Keratinocyte (primary cell): ENCODE results near the gene PRR13. TPM values are rescaled to one million over a fixed set of nuclear protein-coding genes. Genes with fewer than 3 reads are reported as not detected.

Experiments used
- DNase-seq: peaks from one replicate; pipeline ENCODE4 v3.0.0-alpha.2; 2011; ENCODE audit warnings: low read depth, missing footprints, low spot score
- FAIRE-seq: peaks from 2 replicates; lab custom pipeline; 2011; peaks lifted over from hg19 to GRCh38; lab: Jason Lieb, UNC
- H2AFZ ChIP-seq: 2 replicates; pipeline ENCODE4 v1.6.0; 2012; ENCODE audit warnings: low read length, control low read depth, inconsistent platforms; ENCODE audit not compliant: control insufficient read depth
- H3K27ac ChIP-seq: 2 replicates; pipeline ENCODE4 v1.5.1; 2011; ENCODE audit warnings: low read length; ENCODE audit not compliant: control insufficient read depth, insufficient read depth
- H3K27me3 ChIP-seq: 3 replicates; pipeline ENCODE4 v1.6.0; 2011; ENCODE audit warnings: low read length; ENCODE audit not compliant: control insufficient read depth, insufficient read depth; ENCODE audit errors: extremely low read depth
- H3K36me3 ChIP-seq, 2 experiments: 2 replicates in 1 of 2; 3 replicates in 1 of 2; pipeline ENCODE4 v1.5.1; 2011; ENCODE audit warnings: low read length in 2 of 2, mild to moderate bottlenecking in 1 of 2; ENCODE audit not compliant: control insufficient read depth in 2 of 2, insufficient read depth in 2 of 2; ENCODE audit errors: extremely low read depth in 1 of 2
- H3K4me1 ChIP-seq: 3 replicates; pipeline ENCODE4 v1.5.1; 2011; ENCODE audit warnings: low read length; ENCODE audit not compliant: control insufficient read depth, insufficient read depth; ENCODE audit errors: extremely low read depth
- H3K4me2 ChIP-seq: 3 replicates; pipeline ENCODE4 v1.6.0; 2011; ENCODE audit warnings: low read depth, low read length; ENCODE audit not compliant: control insufficient read depth, insufficient read depth; ENCODE audit errors: extremely low read depth
- H3K4me3 ChIP-seq, 3 experiments: fragments of 200-600 bp in 1 of 3; sonication (generic) in 1 of 3; 2 replicates in 2 of 3; 3 replicates in 1 of 3; pipeline ENCODE4 v1.5.1; 2011 to 2016; ENCODE audit warnings: low read length in 3 of 3, mild to moderate bottlenecking in 3 of 3, control low read depth in 2 of 3, inconsistent platforms in 1 of 3, low read depth in 1 of 3, mixed read lengths in 1 of 3, mixed run types in 1 of 3, moderate library complexity in 1 of 3; ENCODE audit not compliant: control insufficient read depth in 2 of 3, insufficient read depth in 2 of 3; ENCODE audit errors: extremely low read depth in 1 of 3
- H3K79me2 ChIP-seq: 2 replicates; pipeline ENCODE4 v1.6.0; 2012; ENCODE audit warnings: low read length; ENCODE audit not compliant: control insufficient read depth, insufficient read depth
- H3K9ac ChIP-seq: 3 replicates; pipeline ENCODE4 v1.6.0; 2011; ENCODE audit warnings: low read length; ENCODE audit not compliant: control insufficient read depth, insufficient read depth; ENCODE audit errors: extremely low read depth
- H3K9me1 ChIP-seq: 3 replicates; pipeline ENCODE4 v1.6.0; 2011; ENCODE audit warnings: low read length; ENCODE audit not compliant: control insufficient read depth, insufficient read depth; ENCODE audit errors: extremely low read depth
- H3K9me3 ChIP-seq: 2 replicates; pipeline ENCODE4 v1.5.1; 2012; ENCODE audit warnings: low read depth, low read length; ENCODE audit not compliant: control insufficient read depth
- H4K20me1 ChIP-seq: 3 replicates; pipeline ENCODE4 v1.6.0; 2011; ENCODE audit warnings: low read length; ENCODE audit not compliant: control insufficient read depth, insufficient read depth; ENCODE audit errors: extremely low read depth
- EZH2 ChIP-seq: IDR thresholded peaks from one replicate; pipeline ENCODE4 v1.6.1; 2012; ENCODE audit warnings: inconsistent platforms, mild to moderate bottlenecking, low read length, moderate library complexity
- dilution Hi-C: fragments of 300-500 bp; cut with MboI; formaldehyde crosslinking; loops from one replicate; pipeline ENCODE4 v1.7.0; 2020; ENCODE audit warnings: low sequenced_read_pairs; ENCODE audit not compliant: extremely low pct_ligation_motif_present
- polyA plus RNA-seq, 5 experiments: library from polyadenylated mRNA; depleted of rRNA in 3 of 5; stranded (reverse) in 3 of 5; stranded (forward) in 1 of 5; unstranded in 1 of 5; fragments of >200 nt; gene quantifications; 1 replicate in 1 of 5; 2 replicates in 3 of 5; 3 replicates in 1 of 5; pipeline versions ENCODE4 v1.2.1 to v1.2.3, GENCODE V29; 2011 to 2012; ENCODE audit warnings: missing spikeins in 2 of 5, low read depth in 1 of 5, low replicate concordance in 1 of 5
- TF ChIP-seq, protein P1 (sequence below), 3 experiments: IDR thresholded peaks in 1 of 3; conservative IDR thresholded peaks in 1 of 3; optimal IDR thresholded peaks in 1 of 3; 2 replicates in 2 of 3; 3 replicates in 1 of 3; pipeline versions ENCODE3 to v1.5.1; 2011; ENCODE audit warnings: low read length in 3 of 3, mild to moderate bottlenecking in 3 of 3, moderate library complexity in 2 of 3, control low read depth in 1 of 3, inconsistent platforms in 1 of 3; ENCODE audit not compliant: insufficient read depth in 2 of 3; ENCODE audit errors: extremely low read depth in 1 of 3

The PRR13 gene
- polyA plus RNA-seq, 1 donor (not counting 4 experiments of a cell fraction or from before 2014, with no cell fraction given), result 104 TPM

GRCh38 chr12:53427905-53428594 is 13.5 kb upstream of the PRR13 start:
- no peaks in the 10 kb centered on the region for H3K36me3 ChIP-seq
- H3K9me3 ChIP-seq, result no peaks in the 10 kb centered on the region
- peak overlapping the region; percentile 37 for H3K9ac ChIP-seq
- TF ChIP-seq, protein P1, sequence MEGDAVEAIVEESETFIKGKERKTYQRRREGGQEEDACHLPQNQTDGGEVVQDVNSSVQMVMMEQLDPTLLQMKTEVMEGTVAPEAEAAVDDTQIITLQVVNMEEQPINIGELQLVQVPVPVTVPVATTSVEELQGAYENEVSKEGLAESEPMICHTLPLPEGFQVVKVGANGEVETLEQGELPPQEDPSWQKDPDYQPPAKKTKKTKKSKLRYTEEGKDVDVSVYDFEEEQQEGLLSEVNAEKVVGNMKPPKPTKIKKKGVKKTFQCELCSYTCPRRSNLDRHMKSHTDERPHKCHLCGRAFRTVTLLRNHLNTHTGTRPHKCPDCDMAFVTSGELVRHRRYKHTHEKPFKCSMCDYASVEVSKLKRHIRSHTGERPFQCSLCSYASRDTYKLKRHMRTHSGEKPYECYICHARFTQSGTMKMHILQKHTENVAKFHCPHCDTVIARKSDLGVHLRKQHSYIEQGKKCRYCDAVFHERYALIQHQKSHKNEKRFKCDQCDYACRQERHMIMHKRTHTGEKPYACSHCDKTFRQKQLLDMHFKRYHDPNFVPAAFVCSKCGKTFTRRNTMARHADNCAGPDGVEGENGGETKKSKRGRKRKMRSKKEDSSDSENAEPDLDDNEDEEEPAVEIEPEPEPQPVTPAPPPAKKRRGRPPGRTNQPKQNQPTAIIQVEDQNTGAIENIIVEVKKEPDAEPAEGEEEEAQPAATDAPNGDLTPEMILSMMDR (optimal IDR thresholded peaks at IDR 0.05 in 1 of 3, IDR thresholded peaks at IDR 0.05 in 1 of 3, conservative IDR thresholded peaks at IDR 0.05 in 1 of 3; ENCODE audit: extremely low read depth in 1 of 3, insufficient read depth in 2 of 3, low read length in 3 of 3), result no peak
- TF ChIP-seq EZH2, result no peak
- no peak overlapping the region for H3K4me3 ChIP-seq
- no peaks in the 10 kb centered on the region for H4K20me1 ChIP-seq
- peaks cover 16% of the 10 kb centered on the region for H3K4me1 ChIP-seq
- peak overlapping the region; percentile 36 for H3K27ac ChIP-seq
- H3K4me2 ChIP-seq, result peak overlapping the region; percentile 31
- no peaks in the 10 kb centered on the region for H3K27me3 ChIP-seq
- H3K79me2 ChIP-seq, result no peaks in the 10 kb centered on the region
- dilution Hi-C loops, result no loop called here
- no peak overlapping the region for H2AFZ ChIP-seq
- FAIRE-seq (peak; percentile 94), DNase-seq (peak; percentile 94)
- H3K9me1 ChIP-seq, result peaks cover 9% of the 10 kb centered on the region

DNA sequence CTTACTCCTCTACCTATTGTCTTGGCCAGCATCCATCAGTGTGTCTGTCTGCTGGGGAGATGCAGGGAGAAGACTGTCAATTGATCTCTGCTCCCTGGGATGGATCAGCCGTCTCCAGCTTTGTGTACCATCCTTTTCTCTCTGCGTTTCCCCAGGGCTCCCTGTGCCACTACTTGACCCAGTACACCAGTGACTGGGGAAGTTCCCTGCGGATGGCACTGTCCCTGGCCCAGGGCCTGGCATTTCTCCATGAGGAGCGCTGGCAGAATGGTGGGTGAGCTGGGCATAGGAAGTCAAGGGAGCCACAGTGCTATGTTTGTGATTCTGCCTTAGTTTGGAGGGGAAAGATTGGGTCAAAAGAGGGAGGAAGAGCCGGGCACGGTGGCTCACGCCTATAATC is 12.8 kb upstream of the PRR13 start:
- FAIRE-seq, result no peak
- no peak overlapping the region for H3K9ac ChIP-seq
- H3K27ac ChIP-seq, result peak overlapping the region; percentile 29
- TF ChIP-seq, protein P1 (optimal IDR thresholded peaks at IDR 0.05 in 1 of 3, IDR thresholded peaks at IDR 0.05 in 1 of 3, conservative IDR thresholded peaks at IDR 0.05 in 1 of 3; ENCODE audit: extremely low read depth in 1 of 3, insufficient read depth in 2 of 3, low read length in 3 of 3), result no peak
- TF ChIP-seq EZH2, result no peak
- H3K27me3 ChIP-seq, result no peaks in the 10 kb centered on the region
- H3K4me2 ChIP-seq, result peak overlapping the region; percentile 20
- H2AFZ ChIP-seq, result no peak overlapping the region
- H3K36me3 ChIP-seq, result no peaks in the 10 kb centered on the region
- no peaks in the 10 kb centered on the region for H3K79me2 ChIP-seq
- H3K4me1 ChIP-seq, result peaks cover 16% of the 10 kb centered on the region
- no peaks in the 10 kb centered on the region for H3K9me3 ChIP-seq
- no peak overlapping the region for H3K4me3 ChIP-seq
- H3K9me1 ChIP-seq, result peaks cover 9% of the 10 kb centered on the region
- DNase-seq, result no peak
- dilution Hi-C loops, result no loop called here
- H4K20me1 ChIP-seq, result no peaks in the 10 kb centered on the region
